NCI-H2227 (cell line): ENCODE results near the gene TNPO1.

ENCODE experiments used
- DNase-seq: peaks from one replicate; lab custom pipeline; 2025; ENCODE audit not compliant: unreplicated experiment; lab: John Stamatoyannopoulos, UW

TNPO1 gene

GRCh38 chr5:72850113-72850512, 33.7 kb downstream of the TNPO1 start:
- DNase-seq = no peak

GRCh38 chr5:72852356-72852755, 35.9 kb downstream of the TNPO1 start:
- DNase-seq = no peak

GRCh38 chr5:72854419-72854818, 38.0 kb downstream of the TNPO1 start:
- no peak for DNase-seq

- DNase-seq = no peak
Measured at GRCh38 chr5:72855821-72856220, 39.4 kb downstream of the TNPO1 start.

- DNase-seq = no peak
Measured at GRCh38 chr5:72857396-72857795, 40.9 kb downstream of the TNPO1 start.

GRCh38 chr5:72859127-72859526, 42.7 kb downstream of the TNPO1 start:
- DNase-seq = no peak

- DNase-seq = no peak
Measured at GRCh38 chr5:72860499-72860898, 44.0 kb downstream of the TNPO1 start.

GRCh38 chr5:72871366-72872024, 55.0 kb downstream of the TNPO1 start:
- no peak for DNase-seq

- no peak for DNase-seq
Measured at GRCh38 chr5:72878854-72879253, 62.4 kb downstream of the TNPO1 start.

GRCh38 chr5:72882989-72883388, 66.5 kb downstream of the TNPO1 start:
- DNase-seq = no peak

GRCh38 chr5:72883850-72884249, 67.4 kb downstream of the TNPO1 start:
- DNase-seq = no peak

GRCh38 chr5:72884892-72885291, 68.4 kb downstream of the TNPO1 start:
- DNase-seq = no peak

GRCh38 chr5:72885824-72886223, 69.4 kb downstream of the TNPO1 start:
- no peak for DNase-seq

GRCh38 chr5:72888595-72888994, 72.1 kb downstream of the TNPO1 start:
- no peak for DNase-seq

GRCh38 chr5:72889324-72889723, 72.9 kb downstream of the TNPO1 start:
- no peak for DNase-seq

GRCh38 chr5:72892846-72893245, 76.4 kb downstream of the TNPO1 start:
- no peak for DNase-seq

GRCh38 chr5:72895758-72896157, 79.3 kb downstream of the TNPO1 start:
- DNase-seq = no peak

GRCh38 chr5:72906806-72907205, 90.3 kb downstream of the TNPO1 start:
- DNase-seq = no peak

GRCh38 chr5:72908664-72909063, 92.2 kb downstream of the TNPO1 start:
- no peak for DNase-seq

- no peak for DNase-seq
Measured at GRCh38 chr5:72917371-72917776, 100.9 kb downstream of the TNPO1 start.

GRCh38 chr5:72920690-72921502, 104.4 kb downstream of the TNPO1 start:
- peak; percentile 8 for DNase-seq

GRCh38 chr5:72921886-72922285, 105.4 kb downstream of the TNPO1 start:
- no peak for DNase-seq

GRCh38 chr5:72922422-72922821, 106.0 kb downstream of the TNPO1 start:
- no peak for DNase-seq
